ENCODE results near the gene WDR5.

DNA sequence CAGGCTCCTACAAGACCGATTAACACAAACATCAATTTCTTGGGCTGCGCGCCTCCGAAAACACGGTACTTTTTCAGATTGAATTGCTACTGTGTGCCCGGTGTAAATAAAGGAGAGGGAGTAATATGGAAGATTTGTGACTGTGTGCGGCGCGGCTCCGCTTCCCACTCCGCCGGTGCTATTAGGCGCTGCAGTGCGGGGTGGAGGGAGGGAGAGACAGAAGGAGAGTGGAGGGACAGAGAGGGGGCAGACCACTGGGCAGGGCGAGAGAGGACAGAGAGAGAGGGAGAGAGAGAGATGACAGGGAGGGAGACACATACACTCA lies 53.2 kb downstream of the WDR5 start:
- TF ChIP-seq FOXM1 (IDR thresholded peaks at IDR 0.05; ENCODE audit: low read depth, low read length) (no peak), GABPA (IDR thresholded peaks at IDR 0.05; ENCODE audit: low read depth) (no peak), POLR2A (IDR thresholded peaks at IDR 0.05; ENCODE audit: low read depth, low read length) (no peak), EZH2 (IDR thresholded peaks at IDR 0.05; ENCODE audit: borderline replicate concordance, control insufficient read depth, low read depth, low read length) (no peak), CBX5 (IDR thresholded peaks at IDR 0.05; ENCODE audit: low read depth) (no peak), KDM1A (IDR thresholded peaks at IDR 0.05; ENCODE audit: borderline replicate concordance) (no peak), GATAD2B (conservative IDR thresholded peaks at IDR 0.05; ENCODE audit: low read depth) (no peak), SIX5 (IDR thresholded peaks at IDR 0.05; ENCODE audit: low read depth, low read length, severe bottlenecking) (no peak), SMAD1 (IDR thresholded peaks at IDR 0.05; ENCODE audit: low read depth, partially characterized antibody) (no peak)
- TF ChIP-seq, protein P1, sequence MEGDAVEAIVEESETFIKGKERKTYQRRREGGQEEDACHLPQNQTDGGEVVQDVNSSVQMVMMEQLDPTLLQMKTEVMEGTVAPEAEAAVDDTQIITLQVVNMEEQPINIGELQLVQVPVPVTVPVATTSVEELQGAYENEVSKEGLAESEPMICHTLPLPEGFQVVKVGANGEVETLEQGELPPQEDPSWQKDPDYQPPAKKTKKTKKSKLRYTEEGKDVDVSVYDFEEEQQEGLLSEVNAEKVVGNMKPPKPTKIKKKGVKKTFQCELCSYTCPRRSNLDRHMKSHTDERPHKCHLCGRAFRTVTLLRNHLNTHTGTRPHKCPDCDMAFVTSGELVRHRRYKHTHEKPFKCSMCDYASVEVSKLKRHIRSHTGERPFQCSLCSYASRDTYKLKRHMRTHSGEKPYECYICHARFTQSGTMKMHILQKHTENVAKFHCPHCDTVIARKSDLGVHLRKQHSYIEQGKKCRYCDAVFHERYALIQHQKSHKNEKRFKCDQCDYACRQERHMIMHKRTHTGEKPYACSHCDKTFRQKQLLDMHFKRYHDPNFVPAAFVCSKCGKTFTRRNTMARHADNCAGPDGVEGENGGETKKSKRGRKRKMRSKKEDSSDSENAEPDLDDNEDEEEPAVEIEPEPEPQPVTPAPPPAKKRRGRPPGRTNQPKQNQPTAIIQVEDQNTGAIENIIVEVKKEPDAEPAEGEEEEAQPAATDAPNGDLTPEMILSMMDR (IDR thresholded peaks at IDR 0.05 in 2 of 3, conservative IDR thresholded peaks at IDR 0.05 in 1 of 3; ENCODE audit: control insufficient read depth in 2 of 3, extremely low read depth in 1 of 3, insufficient read depth in 1 of 3, low read depth in 3 of 3, low read length in 3 of 3), result no peak

All from GM12878 (cell line).